ENCODE results near the gene LIPC.

Gene LIPC

GRCh38 chr15:58479941-58480340 is 48.1 kb downstream of the LIPC start:
- Histone ChIP-seq H3K4me3 (ENCODE audit: low read length) (no peak overlapping the region), H3K9ac (ENCODE audit: low read length) (no peak overlapping the region), H3K9me2 (replicated peaks; ENCODE audit: insufficient read depth, low read length) (no peaks in the 10 kb centered on the region), H3K36me3 (replicated peaks; ENCODE audit: insufficient read depth, low read length) (no peaks in the 10 kb centered on the region), H3K79me2 (ENCODE audit: low read length) (no peaks in the 10 kb centered on the region), H3K4me2 (ENCODE audit: low read depth, low read length) (no peak overlapping the region), H3K27ac (ENCODE audit: low read length) (no peak overlapping the region), H3K4me1 (ENCODE audit: low read length) (peaks cover 1% of the 10 kb centered on the region), H3K27me3 (replicated peaks; ENCODE audit: insufficient read depth, low read length) (no peaks in the 10 kb centered on the region), H3F3A (ENCODE audit: insufficient read depth, low read length) (no peaks in the 10 kb centered on the region), H2AFZ (ENCODE audit: low read length) (no peak overlapping the region), H4K20me1 (ENCODE audit: insufficient read depth, low read length) (no peaks in the 10 kb centered on the region), H3K9me3 (replicated peaks; ENCODE audit: insufficient read depth, low read length) (no peaks in the 10 kb centered on the region)
- no peak for DNase-seq
- TF ChIP-seq CTCF (IDR thresholded peaks at IDR 0.05; ENCODE audit: low read length) = no peak
- TF ChIP-seq EZH2phosphoT487 (IDR thresholded peaks at IDR 0.05; ENCODE audit: low read length) = no peak
- no peak for TF ChIP-seq EZH2 (optimal IDR thresholded peaks at IDR 0.05; ENCODE audit: low read depth, low read length)

DNA sequence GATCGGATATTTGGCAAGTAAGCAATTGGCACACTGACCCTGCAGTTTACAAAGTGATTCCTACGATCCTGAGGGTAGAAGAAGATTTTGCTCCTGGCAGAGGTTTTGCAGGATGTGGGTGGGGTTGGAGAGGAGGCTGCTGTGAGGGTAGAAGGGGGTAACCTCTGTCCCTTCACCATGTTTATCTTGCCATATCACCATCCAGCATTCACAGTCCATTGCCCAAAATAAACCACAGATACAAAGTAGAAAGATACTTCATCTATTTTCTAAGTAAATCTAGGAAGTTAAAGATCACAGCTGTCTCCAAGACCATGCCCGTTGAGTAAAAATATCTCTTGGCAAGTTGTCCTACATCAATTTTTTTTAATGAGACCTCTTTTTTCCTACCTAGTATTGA is 51.6 kb downstream of the LIPC start:
- Histone ChIP-seq H2AFZ (ENCODE audit: low read length) (no peak overlapping the region), H3K4me3 (ENCODE audit: low read length) (no peak overlapping the region), H3F3A (ENCODE audit: insufficient read depth, low read length) (no peaks in the 10 kb centered on the region), H3K9me2 (replicated peaks; ENCODE audit: insufficient read depth, low read length) (no peaks in the 10 kb centered on the region), H3K4me1 (ENCODE audit: low read length) (no peaks in the 10 kb centered on the region), H3K36me3 (replicated peaks; ENCODE audit: insufficient read depth, low read length) (no peaks in the 10 kb centered on the region), H3K9me3 (replicated peaks; ENCODE audit: insufficient read depth, low read length) (no peaks in the 10 kb centered on the region), H3K27me3 (replicated peaks; ENCODE audit: insufficient read depth, low read length) (no peaks in the 10 kb centered on the region), H3K4me2 (ENCODE audit: low read depth, low read length) (no peak overlapping the region), H3K9ac (ENCODE audit: low read length) (no peak overlapping the region), H3K79me2 (ENCODE audit: low read length) (no peaks in the 10 kb centered on the region), H3K27ac (ENCODE audit: low read length) (no peak overlapping the region), H4K20me1 (ENCODE audit: insufficient read depth, low read length) (no peaks in the 10 kb centered on the region)
- TF ChIP-seq EZH2 (optimal IDR thresholded peaks at IDR 0.05; ENCODE audit: low read depth, low read length) (no peak), EZH2phosphoT487 (IDR thresholded peaks at IDR 0.05; ENCODE audit: low read length) (no peak), CTCF (IDR thresholded peaks at IDR 0.05; ENCODE audit: low read length) (no peak)
- no peak for DNase-seq

GRCh38 chr15:58484791-58485600 is 53.2 kb downstream of the LIPC start:
- Histone ChIP-seq H3K4me2 (ENCODE audit: low read depth, low read length) (no peak overlapping the region), H3K9ac (ENCODE audit: low read length) (no peak overlapping the region)

GRCh38 chr15:58486062-58486461 is 54.3 kb downstream of the LIPC start:
- Histone ChIP-seq H3K4me3 (ENCODE audit: low read length) (no peak overlapping the region), H4K20me1 (ENCODE audit: insufficient read depth, low read length) (no peaks in the 10 kb centered on the region), H3K4me1 (ENCODE audit: low read length) (no peaks in the 10 kb centered on the region), H3K9me2 (replicated peaks; ENCODE audit: insufficient read depth, low read length) (no peaks in the 10 kb centered on the region), H3K27ac (ENCODE audit: low read length) (no peak overlapping the region), H3K79me2 (ENCODE audit: low read length) (no peaks in the 10 kb centered on the region), H3K9ac (ENCODE audit: low read length) (no peak overlapping the region), H3K27me3 (replicated peaks; ENCODE audit: insufficient read depth, low read length) (no peaks in the 10 kb centered on the region), H3F3A (ENCODE audit: insufficient read depth, low read length) (no peaks in the 10 kb centered on the region), H3K9me3 (replicated peaks; ENCODE audit: insufficient read depth, low read length) (no peaks in the 10 kb centered on the region), H3K4me2 (ENCODE audit: low read depth, low read length) (no peak overlapping the region), H2AFZ (ENCODE audit: low read length) (no peak overlapping the region), H3K36me3 (replicated peaks; ENCODE audit: insufficient read depth, low read length) (no peaks in the 10 kb centered on the region)
- DNase-seq = no peak
- TF ChIP-seq CTCF (IDR thresholded peaks at IDR 0.05; ENCODE audit: low read length) = no peak
- no peak for TF ChIP-seq EZH2 (optimal IDR thresholded peaks at IDR 0.05; ENCODE audit: low read depth, low read length)
- TF ChIP-seq EZH2phosphoT487 (IDR thresholded peaks at IDR 0.05; ENCODE audit: low read length) = no peak

More at GRCh38 chr15:58484791-58485600, 53.2 kb downstream of the LIPC start:
- Histone ChIP-seq H3K9me2 (replicated peaks; ENCODE audit: insufficient read depth, low read length) (no peaks in the 10 kb centered on the region), H3K36me3 (replicated peaks; ENCODE audit: insufficient read depth, low read length) (no peaks in the 10 kb centered on the region), H3K4me3 (ENCODE audit: low read length) (no peak overlapping the region), H3K27me3 (replicated peaks; ENCODE audit: insufficient read depth, low read length) (no peaks in the 10 kb centered on the region), H3K79me2 (ENCODE audit: low read length) (no peaks in the 10 kb centered on the region), H4K20me1 (ENCODE audit: insufficient read depth, low read length) (no peaks in the 10 kb centered on the region), H3F3A (ENCODE audit: insufficient read depth, low read length) (no peaks in the 10 kb centered on the region), H3K4me1 (ENCODE audit: low read length) (no peaks in the 10 kb centered on the region), H3K9me3 (replicated peaks; ENCODE audit: insufficient read depth, low read length) (no peaks in the 10 kb centered on the region), H3K27ac (ENCODE audit: low read length) (no peak overlapping the region), H2AFZ (ENCODE audit: low read length) (no peak overlapping the region)
- no peak for TF ChIP-seq EZH2phosphoT487 (IDR thresholded peaks at IDR 0.05; ENCODE audit: low read length)
- DNase-seq = no peak
